IPS-18c (cell line): Measurements from ENCODE around the gene SLC4A3.

Source experiments
- H3K4me3 ChIP-seq: 2 replicates; pipeline ENCODE4 v1.7.0; 2013; ENCODE audit warnings: low read depth, mild to moderate bottlenecking, low read length, moderate library complexity; ENCODE audit not compliant: insufficient read depth
- H3K9me3 ChIP-seq: one replicate; pipeline ENCODE4 v1.6.1; 2013; ENCODE audit warnings: mild to moderate bottlenecking, low read length, moderate library complexity; ENCODE audit not compliant: control insufficient read depth, insufficient read depth

SLC4A3 gene

GRCh38 chr2:219609149-219609750, 18.2 kb upstream of the SLC4A3 start:
- Histone ChIP-seq H3K9me3 (no peaks in the 10 kb centered on the region), H3K4me3 (no peak overlapping the region)

GRCh38 chr2:219611306-219611705, 16.1 kb upstream of the SLC4A3 start:
- Histone ChIP-seq H3K4me3 (no peak overlapping the region), H3K9me3 (no peaks in the 10 kb centered on the region)

DNA sequence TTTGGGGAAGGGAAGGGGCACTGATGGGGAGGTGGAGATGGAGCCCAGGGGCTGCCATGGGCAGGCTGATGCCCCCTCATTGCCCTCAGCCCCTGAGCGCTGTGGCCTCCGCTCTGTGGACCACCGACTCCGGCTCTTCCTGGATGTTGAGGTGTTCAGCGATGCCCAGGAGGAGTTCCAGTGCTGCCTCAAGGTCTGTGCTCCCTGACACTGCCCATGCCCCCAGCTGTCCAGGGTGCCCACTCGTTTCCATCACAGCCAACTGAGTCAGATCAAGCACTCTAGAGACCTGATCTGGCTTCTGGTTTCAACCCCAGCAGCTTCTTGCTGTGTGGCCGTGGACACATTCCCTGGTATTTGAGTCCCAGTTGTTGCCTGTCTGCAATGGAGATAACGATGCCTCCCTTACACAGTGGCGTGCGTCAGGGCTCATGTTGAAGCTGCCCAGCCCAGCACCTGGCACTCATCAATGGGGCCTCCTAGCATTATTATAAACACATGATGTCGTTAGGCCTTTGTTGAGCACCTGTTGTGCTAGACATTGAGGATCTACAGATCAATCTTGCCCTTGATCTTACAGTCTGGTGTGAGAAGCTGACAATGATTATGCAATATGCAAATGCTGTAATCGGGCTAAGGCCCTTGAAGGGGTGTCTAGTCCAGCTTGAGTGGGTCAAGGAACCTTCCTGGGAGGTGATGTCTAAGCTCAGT, 15.4 kb upstream of the SLC4A3 start:
- Histone ChIP-seq H3K4me3 (no peak overlapping the region), H3K9me3 (no peaks in the 10 kb centered on the region)

DNA sequence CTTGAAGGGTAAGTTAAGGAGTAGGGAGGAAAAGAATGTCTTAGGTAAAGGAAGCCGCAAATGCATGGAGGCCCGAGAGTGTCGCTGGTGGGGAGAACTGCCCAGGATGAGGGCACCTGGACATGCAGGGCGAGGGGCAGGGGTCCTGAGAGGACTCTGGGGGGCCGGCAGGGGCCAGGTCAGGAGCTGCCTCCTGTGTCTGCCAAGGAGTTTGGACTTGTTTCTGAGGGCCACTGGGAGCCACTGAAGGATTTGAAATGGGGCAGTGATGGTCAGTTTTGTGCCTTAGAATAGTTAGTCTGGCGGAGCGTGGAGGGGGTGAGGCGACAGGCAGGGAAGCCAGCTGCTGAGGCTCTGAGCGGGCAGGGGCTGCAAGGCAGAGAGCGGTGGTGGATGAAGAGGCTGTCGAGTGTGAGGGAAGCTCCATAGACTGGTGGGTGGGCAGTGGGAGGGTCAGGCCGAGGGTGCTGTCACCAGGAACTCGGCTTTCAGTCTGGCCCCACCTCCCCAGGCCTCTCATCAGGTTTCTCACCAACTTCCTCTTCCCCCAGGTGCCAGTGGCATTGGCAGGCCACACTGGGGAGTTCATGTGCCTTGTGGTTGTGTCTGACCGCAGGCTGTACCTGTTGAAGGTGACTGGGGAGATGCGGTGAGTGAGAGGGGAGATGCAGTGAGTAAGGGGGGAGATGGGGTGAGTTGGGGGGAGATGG, 14.7 kb upstream of the SLC4A3 start:
- Histone ChIP-seq H3K9me3 (no peaks in the 10 kb centered on the region), H3K4me3 (no peak overlapping the region)

DNA sequence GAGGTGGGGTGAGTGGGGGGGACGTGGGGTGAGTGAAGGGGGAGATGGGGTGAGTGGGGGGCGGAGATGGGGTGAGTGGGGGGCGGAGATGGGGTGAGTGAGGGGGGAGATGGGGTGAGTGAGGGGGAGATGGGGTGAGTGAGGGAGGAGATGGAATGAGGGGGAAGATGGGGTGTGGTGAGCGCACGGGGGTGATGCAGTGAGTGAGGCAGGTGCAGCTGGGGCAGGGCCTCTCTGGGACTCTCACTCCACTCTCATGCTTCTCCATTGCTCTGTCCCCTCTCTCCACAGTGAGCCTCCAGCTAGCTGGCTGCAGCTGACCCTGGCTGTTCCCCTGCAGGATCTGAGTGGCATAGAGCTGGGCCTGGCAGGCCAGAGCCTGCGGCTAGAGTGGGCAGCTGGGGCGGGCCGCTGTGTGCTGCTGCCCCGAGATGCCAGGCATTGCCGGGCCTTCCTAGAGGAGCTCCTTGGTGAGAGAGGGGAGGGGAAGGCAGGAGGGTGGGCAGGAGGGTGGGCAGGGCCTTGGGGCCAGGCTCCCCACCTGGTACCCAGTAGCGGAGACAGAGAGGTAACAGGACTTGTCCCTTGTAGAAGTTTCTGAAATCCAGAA, 13.9 kb upstream of the SLC4A3 start:
- no peak overlapping the region for H3K4me3 ChIP-seq
- H3K9me3 ChIP-seq = no peaks in the 10 kb centered on the region

DNA sequence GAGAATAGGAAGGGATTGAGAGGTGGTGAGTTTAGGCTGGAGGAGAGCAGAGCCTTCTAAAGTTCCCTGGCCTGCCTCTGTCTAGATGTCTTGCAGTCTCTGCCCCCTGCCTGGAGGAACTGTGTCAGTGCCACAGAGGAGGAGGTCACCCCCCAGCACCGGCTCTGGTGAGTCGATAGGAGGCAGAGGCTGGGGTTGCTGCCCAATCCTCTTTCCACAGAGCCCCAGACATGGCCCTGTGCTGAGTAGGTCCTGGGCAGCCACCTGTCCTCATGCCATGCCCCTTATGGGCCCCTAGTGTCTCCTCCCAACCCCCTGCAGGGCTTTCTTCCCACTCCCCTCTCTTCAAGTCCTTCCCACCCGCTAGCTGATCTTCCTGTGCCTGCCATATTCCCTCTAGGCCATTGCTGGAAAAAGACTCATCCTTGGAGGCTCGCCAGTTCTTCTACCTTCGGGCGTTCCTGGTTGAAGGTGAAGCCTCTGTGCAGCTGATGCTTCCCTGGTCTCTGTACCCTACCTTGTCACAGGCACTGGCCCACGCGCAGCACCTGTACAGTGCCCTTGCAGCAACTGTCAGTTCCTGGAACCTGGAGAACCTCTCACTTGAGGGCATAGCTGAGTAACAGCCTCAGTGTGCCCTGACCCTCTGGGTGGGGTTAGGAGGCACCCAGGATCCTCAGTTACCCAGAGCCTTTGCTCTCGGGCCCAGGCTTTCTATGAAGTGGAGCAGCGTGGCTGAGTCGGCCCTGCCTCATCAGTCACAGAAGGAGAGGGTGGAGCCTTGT, 13.2 kb upstream of the SLC4A3 start:
- no peak overlapping the region for H3K4me3 ChIP-seq
- no peaks in the 10 kb centered on the region for H3K9me3 ChIP-seq

GRCh38 chr2:219615036-219615435, 12.4 kb upstream of the SLC4A3 start:
- H3K4me3 ChIP-seq = no peak overlapping the region

GRCh38 chr2:219615894-219616293, 11.5 kb upstream of the SLC4A3 start:
- Histone ChIP-seq H3K9me3 (no peaks in the 10 kb centered on the region), H3K4me3 (no peak overlapping the region)

More at GRCh38 chr2:219615036-219615435, 12.4 kb upstream of the SLC4A3 start:
- no peaks in the 10 kb centered on the region for H3K9me3 ChIP-seq

GRCh38 chr2:219616550-219616949, 10.9 kb upstream of the SLC4A3 start:
- Histone ChIP-seq H3K4me3 (no peak overlapping the region), H3K9me3 (no peaks in the 10 kb centered on the region)

- no peaks in the 10 kb centered on the region for H3K9me3 ChIP-seq
- H3K4me3 ChIP-seq = no peak overlapping the region
Observed at GRCh38 chr2:219618733-219619122, 8.7 kb upstream of the SLC4A3 start.

DNA sequence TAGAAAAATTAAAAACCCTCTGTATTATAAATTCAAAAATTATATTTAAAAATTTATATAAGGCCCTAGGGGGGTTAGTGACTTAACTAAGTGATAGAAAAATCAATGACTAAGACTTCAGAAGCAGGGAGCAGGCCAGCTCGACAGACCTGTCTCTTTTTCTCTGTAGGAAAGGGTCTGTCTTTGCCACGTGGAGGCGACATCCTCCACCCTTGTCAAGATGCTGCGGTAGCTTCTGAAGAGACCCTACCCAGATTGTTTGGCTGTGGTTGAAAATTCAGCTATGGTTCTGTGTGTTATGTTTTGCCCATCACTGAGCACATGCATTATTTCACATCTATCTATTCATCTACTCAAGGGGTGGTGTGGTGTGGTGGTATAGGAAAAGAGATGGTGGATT, 8.2 kb upstream of the SLC4A3 start:
- H3K9me3 ChIP-seq = no peaks in the 10 kb centered on the region
- no peak overlapping the region for H3K4me3 ChIP-seq

DNA sequence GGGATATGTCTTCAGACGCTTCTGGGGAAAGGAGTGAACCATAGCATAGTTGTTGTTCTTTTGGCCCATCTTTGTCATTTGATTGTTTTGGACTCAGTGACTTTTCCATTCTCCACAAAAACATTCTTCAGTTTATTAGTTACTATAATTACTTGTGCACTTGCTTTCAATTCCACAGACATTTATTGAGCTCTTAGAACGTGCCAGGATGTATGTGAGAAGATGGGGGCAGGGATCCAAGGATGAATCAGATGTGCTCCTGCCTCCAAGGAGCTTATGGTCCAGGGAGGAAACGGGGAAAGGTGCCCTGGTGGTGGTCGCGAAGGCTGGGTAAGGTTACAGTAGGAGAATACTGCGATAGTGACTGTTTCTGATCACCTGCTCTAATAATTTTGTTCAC, 6.9 kb upstream of the SLC4A3 start:
- Histone ChIP-seq H3K9me3 (no peaks in the 10 kb centered on the region), H3K4me3 (no peak overlapping the region)

DNA sequence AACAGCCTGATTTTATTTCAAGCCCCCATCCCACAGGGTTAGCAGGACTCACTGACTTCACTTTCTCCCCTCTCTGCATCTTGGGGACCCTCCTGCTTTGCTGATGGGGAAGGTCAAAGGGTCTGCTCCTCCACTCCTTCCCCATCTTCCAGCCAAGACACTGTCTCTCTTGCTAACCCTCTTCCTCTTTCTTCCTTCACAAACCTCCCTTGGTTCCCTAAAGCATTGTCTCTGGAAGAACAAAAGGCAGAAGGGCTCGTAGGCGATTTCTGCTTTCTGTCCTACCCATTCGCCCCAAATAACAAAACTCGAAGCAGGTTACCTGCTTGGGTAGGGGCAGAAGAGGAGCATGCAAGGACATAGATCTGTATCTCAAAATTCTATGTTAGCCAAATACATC, 5.5 kb upstream of the SLC4A3 start:
- no peaks in the 10 kb centered on the region for H3K9me3 ChIP-seq
- H3K4me3 ChIP-seq = no peak overlapping the region

DNA sequence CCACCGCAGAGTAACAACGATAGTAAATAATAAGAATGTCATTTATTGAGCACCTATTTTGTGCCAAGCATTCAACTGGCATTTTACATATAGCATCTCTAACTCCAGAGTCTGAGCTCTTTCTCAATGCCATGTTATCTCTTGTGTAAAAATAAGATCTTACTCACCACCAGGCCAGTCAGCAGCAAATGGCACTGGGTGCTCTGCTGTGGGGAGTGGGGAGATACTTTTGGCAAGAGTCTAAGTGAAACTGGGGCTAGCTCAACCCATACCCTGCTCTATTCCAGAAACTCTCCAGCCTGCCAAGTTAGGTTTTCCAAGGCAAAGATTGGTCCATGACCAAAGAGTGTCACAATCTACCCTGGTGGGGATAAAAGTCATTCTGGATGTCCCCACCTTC, 5.0 kb upstream of the SLC4A3 start:
- H3K9me3 ChIP-seq = no peaks in the 10 kb centered on the region
- H3K4me3 ChIP-seq = no peak overlapping the region

DNA sequence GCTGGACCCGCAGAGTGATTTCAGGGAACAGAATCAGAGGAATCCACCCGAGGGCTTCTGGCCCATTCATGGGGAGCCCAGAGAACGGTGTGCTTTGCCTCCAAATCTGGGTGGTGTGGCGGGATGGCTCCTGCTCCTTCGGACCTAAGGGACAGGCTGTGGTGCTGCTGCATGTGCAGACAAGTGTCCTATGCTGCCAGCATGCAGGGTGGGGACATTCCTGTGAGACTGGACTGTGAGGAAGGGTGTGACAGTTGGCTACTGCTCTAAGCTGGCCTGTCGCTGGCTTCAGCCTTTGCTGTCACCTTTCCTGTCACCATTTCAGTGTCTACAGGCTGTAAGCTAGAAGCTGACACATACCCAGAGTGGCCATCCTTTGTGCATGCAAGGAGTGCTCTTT, 2.9 kb upstream of the SLC4A3 start:
- Histone ChIP-seq H3K9me3 (no peaks in the 10 kb centered on the region), H3K4me3 (no peak overlapping the region)

DNA sequence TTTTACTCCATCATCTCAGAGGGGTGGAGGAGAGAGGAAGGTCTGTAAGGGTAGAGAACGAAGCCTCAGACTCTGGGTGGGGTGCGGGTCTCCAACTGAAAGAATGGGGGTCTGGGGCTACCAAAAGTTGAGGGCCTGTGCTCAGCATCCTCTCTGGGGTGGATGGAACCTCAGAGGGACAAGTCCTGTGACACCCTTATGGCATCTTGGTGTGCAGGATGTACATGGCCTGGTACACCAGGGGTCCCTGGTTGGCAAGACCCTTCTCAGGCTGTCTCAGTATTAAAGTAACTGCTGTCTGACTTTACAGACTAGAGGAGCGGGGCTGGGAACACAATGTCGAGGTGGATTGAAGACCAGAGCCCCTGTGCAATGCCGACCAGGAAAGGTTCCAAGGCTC, 2.3 kb upstream of the SLC4A3 start:
- H3K9me3 ChIP-seq = no peaks in the 10 kb centered on the region
- H3K4me3 ChIP-seq = no peak overlapping the region

DNA sequence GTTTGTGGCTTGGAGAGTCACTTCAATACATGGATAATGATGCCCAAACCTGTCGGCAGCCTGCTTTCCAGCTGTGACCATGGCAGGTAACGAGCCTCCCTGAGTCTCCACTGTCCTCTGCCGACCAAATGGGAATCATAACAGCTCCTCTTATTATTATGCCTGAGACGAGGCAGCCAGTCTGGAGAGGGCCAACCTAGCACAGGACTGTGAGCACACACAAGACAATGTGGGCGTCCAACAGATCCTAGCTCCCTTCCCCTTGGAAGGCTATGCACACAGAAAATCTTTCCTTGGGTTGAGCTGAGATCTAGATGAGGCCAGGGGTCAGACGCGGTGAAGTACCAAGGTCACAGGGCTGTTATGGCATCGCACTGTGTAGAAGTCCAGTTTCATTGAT, 890 bp upstream of the SLC4A3 start:
- H3K4me3 ChIP-seq = 0 out of 2 replicates have a peak overlapping the region, but pooled peaks have one; percentile 50
- H3K9me3 ChIP-seq = no peaks in the 10 kb centered on the region
